ENCODE measurements around the gene NIF3L1.

Gene NIF3L1

GRCh38 chr2:200888704-200889625, at the start of gene NIF3L1, which contains the start of gene PPIL3:
Gene NIF3L1 (plus strand): TSS chr2:200889371. CDS start chr2:200891944, 2,573 bp downstream.
Gene PPIL3 (minus strand): TSS chr2:200889077. CDS start chr2:200887615, 1,462 bp downstream.
- H3K9me3 Mint-ChIP-seq = no peaks in the 10 kb centered on the region
- peak; percentile 92 to 95 for DNase-seq (ENCODE audit: low spot score in 2 of 2)
- H3K4me1 Mint-ChIP-seq = peaks cover 53% of the 10 kb centered on the region
- peak within 1 kb of the TSS; percentile 86 for H3K4me3 Mint-ChIP-seq
- ATAC-seq (replicated peaks; ENCODE audit: extremely low read depth, poor library complexity, severe bottlenecking) = peak; percentile 81
- no peaks in the 10 kb centered on the region for H3K27me3 Mint-ChIP-seq
- peaks cover 52% of the 10 kb centered on the region for H3K36me3 Mint-ChIP-seq (ENCODE audit: insufficient read depth)
- H3K27ac Mint-ChIP-seq (ENCODE audit: low read depth) = peak within 1 kb of the TSS; percentile 100

- Mint-ChIP-seq H3K27ac (ENCODE audit: low read depth) (no peak overlapping the region), H3K9me3 (no peaks in the 10 kb centered on the region), H3K4me3 (no peak overlapping the region), H3K36me3 (ENCODE audit: insufficient read depth) (no peaks in the 10 kb centered on the region), H3K4me1 (no peaks in the 10 kb centered on the region), H3K27me3 (no peaks in the 10 kb centered on the region)
- ATAC-seq (replicated peaks; ENCODE audit: extremely low read depth, poor library complexity, severe bottlenecking) (no peak), DNase-seq (ENCODE audit: low spot score in 2 of 2) (no peak)
These were observed 49.7 kb upstream of the NIF3L1 start for GRCh38 chr2:200839513-200839912.

- Mint-ChIP-seq H3K36me3 (ENCODE audit: insufficient read depth) (peaks cover 3% of the 10 kb centered on the region), H3K4me3 (no peak overlapping the region), H3K27ac (ENCODE audit: low read depth) (no peak overlapping the region), H3K4me1 (no peaks in the 10 kb centered on the region), H3K9me3 (no peaks in the 10 kb centered on the region), H3K27me3 (no peaks in the 10 kb centered on the region)
- ATAC-seq (replicated peaks; ENCODE audit: extremely low read depth, poor library complexity, severe bottlenecking) (no peak), DNase-seq (ENCODE audit: low spot score in 2 of 2) (no peak)
These were observed 44.9 kb upstream of the NIF3L1 start for GRCh38 chr2:200843993-200844948.

- H3K4me3 Mint-ChIP-seq = no peak overlapping the region
- ATAC-seq (replicated peaks; ENCODE audit: extremely low read depth, poor library complexity, severe bottlenecking) = no peak
- no peaks in the 10 kb centered on the region for H3K9me3 Mint-ChIP-seq
- no peaks in the 10 kb centered on the region for H3K27me3 Mint-ChIP-seq
- H3K4me1 Mint-ChIP-seq = no peaks in the 10 kb centered on the region
- no peak for DNase-seq (ENCODE audit: low spot score in 2 of 2)
- H3K36me3 Mint-ChIP-seq (ENCODE audit: insufficient read depth) = peaks cover 4% of the 10 kb centered on the region
- H3K27ac Mint-ChIP-seq (ENCODE audit: low read depth) = no peak overlapping the region
These were observed 44.0 kb upstream of the NIF3L1 start for GRCh38 chr2:200845194-200845593.

GRCh38 chr2:200845669-200846325, 43.4 kb upstream of the NIF3L1 start:
- DNase-seq (ENCODE audit: low spot score in 2 of 2) (no peak), ATAC-seq (replicated peaks; ENCODE audit: extremely low read depth, poor library complexity, severe bottlenecking) (no peak)
- Mint-ChIP-seq H3K9me3 (no peaks in the 10 kb centered on the region), H3K4me1 (peaks cover 6% of the 10 kb centered on the region), H3K36me3 (ENCODE audit: insufficient read depth) (peaks cover 10% of the 10 kb centered on the region), H3K27ac (ENCODE audit: low read depth) (peak overlapping the region; percentile 82), H3K4me3 (no peak overlapping the region), H3K27me3 (no peaks in the 10 kb centered on the region)

GRCh38 chr2:200847269-200847668, 41.9 kb upstream of the NIF3L1 start:
- peaks cover 11% of the 10 kb centered on the region for H3K4me1 Mint-ChIP-seq
- H3K4me3 Mint-ChIP-seq = no peak overlapping the region
- H3K36me3 Mint-ChIP-seq (ENCODE audit: insufficient read depth) = peaks cover 25% of the 10 kb centered on the region
- no peak for ATAC-seq (replicated peaks; ENCODE audit: extremely low read depth, poor library complexity, severe bottlenecking)
- no peak overlapping the region for H3K27ac Mint-ChIP-seq (ENCODE audit: low read depth)
- H3K27me3 Mint-ChIP-seq = no peaks in the 10 kb centered on the region
- no peak for DNase-seq (ENCODE audit: low spot score in 2 of 2)
- no peaks in the 10 kb centered on the region for H3K9me3 Mint-ChIP-seq

GRCh38 chr2:200847939-200848338, 41.2 kb upstream of the NIF3L1 start:
- ATAC-seq (replicated peaks; ENCODE audit: extremely low read depth, poor library complexity, severe bottlenecking) (no peak), DNase-seq (ENCODE audit: low spot score in 2 of 2) (no peak)
- Mint-ChIP-seq H3K27me3 (no peaks in the 10 kb centered on the region), H3K4me1 (peaks cover 15% of the 10 kb centered on the region), H3K36me3 (ENCODE audit: insufficient read depth) (peaks cover 31% of the 10 kb centered on the region), H3K4me3 (no peak overlapping the region), H3K9me3 (no peaks in the 10 kb centered on the region), H3K27ac (ENCODE audit: low read depth) (peak overlapping the region; percentile 53)

- Mint-ChIP-seq H3K9me3 (no peaks in the 10 kb centered on the region), H3K4me1 (peaks cover 15% of the 10 kb centered on the region), H3K27me3 (no peaks in the 10 kb centered on the region), H3K36me3 (ENCODE audit: insufficient read depth) (peaks cover 59% of the 10 kb centered on the region), H3K4me3 (no peak overlapping the region), H3K27ac (ENCODE audit: low read depth) (peak overlapping the region; percentile 64)
- DNase-seq (ENCODE audit: low spot score in 2 of 2) (no peak), ATAC-seq (replicated peaks; ENCODE audit: extremely low read depth, poor library complexity, severe bottlenecking) (no peak)
These were observed 38.5 kb upstream of the NIF3L1 start for GRCh38 chr2:200850512-200851256.

GRCh38 chr2:200851398-200852248, 37.5 kb upstream of the NIF3L1 start:
- H3K36me3 Mint-ChIP-seq (ENCODE audit: insufficient read depth) = peaks cover 65% of the 10 kb centered on the region
- no peaks in the 10 kb centered on the region for H3K9me3 Mint-ChIP-seq
- DNase-seq (ENCODE audit: low spot score in 2 of 2) (no peak), ATAC-seq (replicated peaks; ENCODE audit: extremely low read depth, poor library complexity, severe bottlenecking) (no peak)
- H3K4me3 Mint-ChIP-seq = no peak overlapping the region
- H3K4me1 Mint-ChIP-seq = peaks cover 20% of the 10 kb centered on the region
- peak overlapping the region; percentile 64 for H3K27ac Mint-ChIP-seq (ENCODE audit: low read depth)
- no peaks in the 10 kb centered on the region for H3K27me3 Mint-ChIP-seq

GRCh38 chr2:200852605-200853004, 36.6 kb upstream of the NIF3L1 start:
- H3K4me1 Mint-ChIP-seq = peaks cover 30% of the 10 kb centered on the region

GRCh38 chr2:200856806-200857205, 32.4 kb upstream of the NIF3L1 start:
- Mint-ChIP-seq H3K27ac (ENCODE audit: low read depth) (peak overlapping the region; percentile 87), H3K4me1 (peaks cover 55% of the 10 kb centered on the region), H3K36me3 (ENCODE audit: insufficient read depth) (peaks cover 95% of the 10 kb centered on the region), H3K4me3 (no peak overlapping the region), H3K27me3 (no peaks in the 10 kb centered on the region), H3K9me3 (no peaks in the 10 kb centered on the region)
- DNase-seq (ENCODE audit: low spot score in 2 of 2) = no peak
- no peak for ATAC-seq (replicated peaks; ENCODE audit: extremely low read depth, poor library complexity, severe bottlenecking)

More at GRCh38 chr2:200852605-200853004, 36.6 kb upstream of the NIF3L1 start:
- ATAC-seq (replicated peaks; ENCODE audit: extremely low read depth, poor library complexity, severe bottlenecking) (no peak), DNase-seq (ENCODE audit: low spot score in 2 of 2) (no peak)
- Mint-ChIP-seq H3K4me3 (no peak overlapping the region), H3K27ac (ENCODE audit: low read depth) (peak overlapping the region; percentile 64), H3K27me3 (no peaks in the 10 kb centered on the region), H3K36me3 (ENCODE audit: insufficient read depth) (peaks cover 75% of the 10 kb centered on the region), H3K9me3 (no peaks in the 10 kb centered on the region)
